Measurements from ENCODE around the gene FAF1.

DNA sequence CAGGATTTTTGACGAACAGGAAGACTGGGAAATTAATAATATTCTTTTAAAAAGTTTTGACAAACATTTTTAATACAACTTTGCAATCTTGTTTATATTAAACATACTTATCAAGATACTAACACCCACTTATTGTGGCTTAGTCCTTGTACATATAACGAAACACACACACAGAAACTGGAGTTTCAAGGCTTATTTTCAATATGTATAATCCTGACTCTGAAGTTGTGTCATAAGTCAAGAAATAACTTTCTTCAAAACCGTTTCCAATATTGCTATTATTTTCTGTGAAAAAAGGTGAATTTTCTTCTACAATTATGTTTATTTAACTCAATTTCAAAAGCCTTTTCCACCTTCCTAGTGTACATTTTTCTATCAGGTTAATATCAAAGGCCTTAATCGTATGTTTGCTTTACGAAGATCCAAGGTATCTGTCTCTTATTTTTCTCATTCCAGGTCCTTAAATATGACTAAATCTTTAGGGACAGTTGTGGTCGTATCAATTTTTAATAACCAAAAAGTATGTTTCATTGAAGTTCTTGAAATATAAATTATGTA is 11.8 kb upstream of the FAF1 start:
- TF ChIP-seq CTCF (IDR thresholded peaks at IDR 0.05 in 4 of 5, conservative IDR thresholded peaks at IDR 0.05 in 1 of 5) (no peak), POLR2A (IDR thresholded peaks at IDR 0.05) (no peak)
